DMS 273 treated with DMSO at 0.1 percent for 48 hours (cell line): ENCODE data around the gene PIK3R6.

ENCODE experiments used
- DNase-seq: peaks from one replicate; lab custom pipeline; 2025; lab: John Stamatoyannopoulos, UW

Gene PIK3R6

GRCh38 chr17:8867361-8867981, at the start of gene PIK3R6:
Gene PIK3R6, minus strand, starts transcription at chr17:8867674. Its CDS starts 17,880 bp downstream, at chr17:8849794.
- DNase-seq: no peak

GRCh38 chr17:8916466-8916865, 49.0 kb upstream of the PIK3R6 start:
- DNase-seq: no peak

- DNase-seq: no peak
These were observed 47.1 kb upstream of the PIK3R6 start for GRCh38 chr17:8914554-8914953.

- no peak for DNase-seq
These were observed 46.4 kb upstream of the PIK3R6 start for GRCh38 chr17:8913879-8914278.

- no peak for DNase-seq
These were observed 45.6 kb upstream of the PIK3R6 start for GRCh38 chr17:8913091-8913490.

GRCh38 chr17:8912084-8912981, 44.9 kb upstream of the PIK3R6 start:
- no peak for DNase-seq

GRCh38 chr17:8910969-8911604, 43.6 kb upstream of the PIK3R6 start:
- DNase-seq: no peak

GRCh38 chr17:8909586-8910270, 42.3 kb upstream of the PIK3R6 start:
- no peak for DNase-seq

- DNase-seq: no peak
These were observed 37.9 kb upstream of the PIK3R6 start for GRCh38 chr17:8905331-8905730.

GRCh38 chr17:8904686-8905085, 37.2 kb upstream of the PIK3R6 start:
- DNase-seq: no peak

GRCh38 chr17:8904201-8904600, 36.7 kb upstream of the PIK3R6 start:
- DNase-seq: no peak

- DNase-seq: no peak
These were observed 33.4 kb upstream of the PIK3R6 start for GRCh38 chr17:8900626-8901585.

- DNase-seq: no peak
These were observed 32.7 kb upstream of the PIK3R6 start for GRCh38 chr17:8900207-8900606.

GRCh38 chr17:8898636-8899035, 31.2 kb upstream of the PIK3R6 start:
- no peak for DNase-seq

- DNase-seq: no peak
These were observed 30.7 kb upstream of the PIK3R6 start for GRCh38 chr17:8898126-8898525.

- no peak for DNase-seq
These were observed 29.5 kb upstream of the PIK3R6 start for GRCh38 chr17:8896641-8897635.

GRCh38 chr17:8896087-8896486, 28.6 kb upstream of the PIK3R6 start:
- DNase-seq: no peak

GRCh38 chr17:8894673-8895578, 27.5 kb upstream of the PIK3R6 start:
- DNase-seq: peak; percentile 8

GRCh38 chr17:8894202-8894671, 26.8 kb upstream of the PIK3R6 start:
- no peak for DNase-seq
